GM12878 (cell line): ENCODE results near the gene PTPRS.

ENCODE experiments used
- CBX3 ChIP-seq: fragments of 200-600 bp; sonication (generic); IDR thresholded peaks from 2 replicates; pipeline ENCODE4 v1.6.1; 2016; ENCODE audit warnings: low read depth, borderline replicate concordance
- CTCF ChIP-seq, 3 experiments: IDR thresholded peaks in 2 of 3; conservative IDR thresholded peaks in 1 of 3; 2 replicates each; pipeline ENCODE4 v1.5.1; 2011; ENCODE audit warnings: low read depth in 3 of 3, low read length in 3 of 3, mild to moderate bottlenecking in 3 of 3, control low read depth in 2 of 3, moderate library complexity in 2 of 3, inconsistent platforms in 1 of 3, mixed read lengths in 1 of 3; ENCODE audit not compliant: control insufficient read depth in 2 of 3, insufficient read depth in 1 of 3; ENCODE audit errors: extremely low read depth in 1 of 3
- POLR2AphosphoS5 ChIP-seq: IDR thresholded peaks from 2 replicates; pipeline ENCODE4 v1.6.1; 2011; ENCODE audit warnings: mild to moderate bottlenecking, low read length, inconsistent platforms
- TF ChIP-seq, protein P1 (sequence below): fragments of 450-650 bp; IDR thresholded peaks from 2 replicates; pipeline ENCODE4 v1.6.1; 2016; ENCODE audit warnings: mild to moderate bottlenecking

- TF ChIP-seq, protein P1, sequence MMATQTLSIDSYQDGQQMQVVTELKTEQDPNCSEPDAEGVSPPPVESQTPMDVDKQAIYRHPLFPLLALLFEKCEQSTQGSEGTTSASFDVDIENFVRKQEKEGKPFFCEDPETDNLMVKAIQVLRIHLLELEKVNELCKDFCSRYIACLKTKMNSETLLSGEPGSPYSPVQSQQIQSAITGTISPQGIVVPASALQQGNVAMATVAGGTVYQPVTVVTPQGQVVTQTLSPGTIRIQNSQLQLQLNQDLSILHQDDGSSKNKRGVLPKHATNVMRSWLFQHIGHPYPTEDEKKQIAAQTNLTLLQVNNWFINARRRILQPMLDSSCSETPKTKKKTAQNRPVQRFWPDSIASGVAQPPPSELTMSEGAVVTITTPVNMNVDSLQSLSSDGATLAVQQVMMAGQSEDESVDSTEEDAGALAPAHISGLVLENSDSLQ: no peak
- TF ChIP-seq CTCF (IDR thresholded peaks at IDR 0.05 in 2 of 3, conservative IDR thresholded peaks at IDR 0.05 in 1 of 3; ENCODE audit: control insufficient read depth in 2 of 3, extremely low read depth in 1 of 3, insufficient read depth in 1 of 3, low read depth in 3 of 3, low read length in 3 of 3) (no peak), POLR2AphosphoS5 (no peak), CBX3 (no peak)
Observed at GRCh38 chr19:5312058-5312457, 28.6 kb downstream of the PTPRS start.
